Measurements from ENCODE around the gene GMPPB.

DNA sequence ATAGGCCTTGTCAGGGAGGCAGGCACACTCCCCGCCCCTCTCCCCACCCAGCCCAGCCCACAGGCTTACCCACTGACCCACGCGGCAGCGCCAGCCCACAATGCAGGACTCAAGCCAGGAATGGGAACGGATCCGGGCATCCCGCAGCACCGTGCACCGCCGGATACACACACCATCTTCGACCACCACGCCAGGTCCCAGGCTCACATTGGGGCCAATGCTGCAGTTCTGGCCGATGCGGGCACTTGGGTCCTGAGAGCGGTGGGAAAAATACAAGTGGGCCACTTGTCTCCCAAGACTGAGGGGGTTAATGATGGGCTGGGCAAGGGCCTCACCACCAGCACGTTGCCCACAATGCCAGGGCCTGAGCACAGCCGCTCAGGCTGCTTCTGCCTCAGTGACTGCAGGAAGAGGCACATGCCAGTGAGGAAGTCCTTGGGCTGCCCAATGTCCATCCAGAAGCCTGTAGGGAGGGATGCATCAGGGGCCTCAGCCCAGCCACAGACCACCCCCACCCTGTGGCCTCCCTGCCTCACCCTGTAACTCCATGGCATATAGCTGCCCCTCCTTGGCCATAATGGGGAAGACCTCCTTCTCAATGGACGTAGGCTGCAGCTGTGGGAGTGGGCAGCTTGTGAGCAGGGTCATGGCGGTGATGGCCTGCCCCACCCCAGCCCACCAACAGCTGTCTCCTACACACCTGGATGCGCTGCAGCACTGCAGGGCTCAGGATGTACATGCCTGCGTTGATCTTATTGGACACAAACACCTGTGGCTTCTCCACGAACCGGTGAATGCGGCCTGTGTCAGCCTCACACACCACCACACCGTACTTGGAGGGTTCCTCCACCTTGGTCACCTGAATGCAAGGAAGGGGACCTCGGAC is 1.6 kb downstream of the GMPPB start:
- TF ChIP-seq POLR2AphosphoS5 (IDR thresholded peaks at IDR 0.05; ENCODE audit: low read depth, low read length), result no peak
- TF ChIP-seq POLR2A (IDR thresholded peaks at IDR 0.05; ENCODE audit: low read depth, low read length), result no peak
- no peak for TF ChIP-seq TAF1 (IDR thresholded peaks at IDR 0.05; ENCODE audit: borderline replicate concordance, low read depth, low read length)

All from GM12892 (cell line).